ENCODE results near the gene SFTPD. TPM values are rescaled to one million over a fixed set of nuclear protein-coding genes. Genes with fewer than 3 reads are reported as not detected.
"Not testable (repeated sequence)": the region's sequence is repeated elsewhere in the genome, so short reads cannot be mapped to it uniquely, and the experiment has no call there.

The SFTPD gene
- not detected for polyA plus RNA-seq (2012; ENCODE audit: missing spikeins)

- TF ChIP-seq POLR2A (IDR thresholded peaks at IDR 0.05; ENCODE audit: low read depth, low read length), result no peak
- TF ChIP-seq TAF1 (IDR thresholded peaks at IDR 0.05; ENCODE audit: borderline replicate concordance, low read depth, low read length), result no peak
- no peak for TF ChIP-seq POLR2AphosphoS5 (IDR thresholded peaks at IDR 0.05; ENCODE audit: low read depth, low read length)
- no peak for FAIRE-seq
- no peak for DNase-seq (ENCODE audit: insufficient read length)
These were observed at the start of gene SFTPD for GRCh38 chr10:79948976-79949722. Gene SFTPD, minus strand, starts transcription at chr10:79949105. Its CDS starts 2,446 bp downstream, at chr10:79946659.

- FAIRE-seq (no peak), DNase-seq (ENCODE audit: insufficient read length) (no peak)
- TF ChIP-seq POLR2AphosphoS5 (IDR thresholded peaks at IDR 0.05; ENCODE audit: low read depth, low read length) (no peak), TAF1 (IDR thresholded peaks at IDR 0.05; ENCODE audit: borderline replicate concordance, low read depth, low read length) (no peak), POLR2A (IDR thresholded peaks at IDR 0.05; ENCODE audit: low read depth, low read length) (no peak)
These were observed 47.2 kb upstream of the SFTPD start for GRCh38 chr10:79995979-79996634.

GRCh38 chr10:79994556-79994955 lies 45.7 kb upstream of the SFTPD start:
- DNase-seq (ENCODE audit: insufficient read length) (no peak), FAIRE-seq (no peak)
- TF ChIP-seq TAF1 (IDR thresholded peaks at IDR 0.05; ENCODE audit: borderline replicate concordance, low read depth, low read length) (no peak), POLR2A (IDR thresholded peaks at IDR 0.05; ENCODE audit: low read depth, low read length) (no peak), POLR2AphosphoS5 (IDR thresholded peaks at IDR 0.05; ENCODE audit: low read depth, low read length) (no peak)

GRCh38 chr10:79988199-79988598 lies 39.3 kb upstream of the SFTPD start:
- DNase-seq (ENCODE audit: insufficient read length); FAIRE-seq: not testable (repeated sequence)

- not testable (repeated sequence) for FAIRE-seq; DNase-seq (ENCODE audit: insufficient read length)
These were observed 37.8 kb upstream of the SFTPD start for GRCh38 chr10:79986661-79987060.

GRCh38 chr10:79985481-79986072 lies 36.7 kb upstream of the SFTPD start:
- FAIRE-seq (no peak), DNase-seq (ENCODE audit: insufficient read length) (no peak)
- TF ChIP-seq TAF1 (IDR thresholded peaks at IDR 0.05; ENCODE audit: borderline replicate concordance, low read depth, low read length) (no peak), POLR2AphosphoS5 (IDR thresholded peaks at IDR 0.05; ENCODE audit: low read depth, low read length) (no peak), POLR2A (IDR thresholded peaks at IDR 0.05; ENCODE audit: low read depth, low read length) (no peak)

GRCh38 chr10:79984851-79985250 lies 35.9 kb upstream of the SFTPD start:
- no peak for DNase-seq (ENCODE audit: insufficient read length)
- FAIRE-seq, result no peak
- no peak for TF ChIP-seq POLR2A (IDR thresholded peaks at IDR 0.05; ENCODE audit: low read depth, low read length)
- no peak for TF ChIP-seq POLR2AphosphoS5 (IDR thresholded peaks at IDR 0.05; ENCODE audit: low read depth, low read length)
- TF ChIP-seq TAF1 (IDR thresholded peaks at IDR 0.05; ENCODE audit: borderline replicate concordance, low read depth, low read length), result no peak

GRCh38 chr10:79983286-79983909 lies 34.5 kb upstream of the SFTPD start:
- FAIRE-seq (no peak), DNase-seq (ENCODE audit: insufficient read length) (no peak)
- TF ChIP-seq POLR2AphosphoS5 (IDR thresholded peaks at IDR 0.05; ENCODE audit: low read depth, low read length) (no peak), TAF1 (IDR thresholded peaks at IDR 0.05; ENCODE audit: borderline replicate concordance, low read depth, low read length) (no peak), POLR2A (IDR thresholded peaks at IDR 0.05; ENCODE audit: low read depth, low read length) (no peak)

- TF ChIP-seq POLR2A (IDR thresholded peaks at IDR 0.05; ENCODE audit: low read depth, low read length) (no peak), POLR2AphosphoS5 (IDR thresholded peaks at IDR 0.05; ENCODE audit: low read depth, low read length) (no peak), TAF1 (IDR thresholded peaks at IDR 0.05; ENCODE audit: borderline replicate concordance, low read depth, low read length) (no peak)
- DNase-seq (ENCODE audit: insufficient read length), result no peak
- no peak for FAIRE-seq
These were observed 34.0 kb upstream of the SFTPD start for GRCh38 chr10:79982861-79983260.

- no peak for FAIRE-seq
- TF ChIP-seq POLR2AphosphoS5 (IDR thresholded peaks at IDR 0.05; ENCODE audit: low read depth, low read length) (no peak), POLR2A (IDR thresholded peaks at IDR 0.05; ENCODE audit: low read depth, low read length) (no peak), TAF1 (IDR thresholded peaks at IDR 0.05; ENCODE audit: borderline replicate concordance, low read depth, low read length) (no peak)
- no peak for DNase-seq (ENCODE audit: insufficient read length)
These were observed 33.5 kb upstream of the SFTPD start for GRCh38 chr10:79982362-79982800.

- FAIRE-seq (no peak), DNase-seq (ENCODE audit: insufficient read length) (no peak)
- TF ChIP-seq POLR2AphosphoS5 (IDR thresholded peaks at IDR 0.05; ENCODE audit: low read depth, low read length) (no peak), TAF1 (IDR thresholded peaks at IDR 0.05; ENCODE audit: borderline replicate concordance, low read depth, low read length) (no peak), POLR2A (IDR thresholded peaks at IDR 0.05; ENCODE audit: low read depth, low read length) (no peak)
These were observed 32.8 kb upstream of the SFTPD start for GRCh38 chr10:79981450-79982361.
